Smooth muscle cell of the brain vasculature (primary cell): ENCODE measurements around the gene TRAM1L1.

Experiments
- DNase-seq: peaks from one replicate; pipeline ENCODE4 v3.0.0-alpha.2; 2012; ENCODE audit warnings: low read depth, low spot score

The TRAM1L1 gene

DNA sequence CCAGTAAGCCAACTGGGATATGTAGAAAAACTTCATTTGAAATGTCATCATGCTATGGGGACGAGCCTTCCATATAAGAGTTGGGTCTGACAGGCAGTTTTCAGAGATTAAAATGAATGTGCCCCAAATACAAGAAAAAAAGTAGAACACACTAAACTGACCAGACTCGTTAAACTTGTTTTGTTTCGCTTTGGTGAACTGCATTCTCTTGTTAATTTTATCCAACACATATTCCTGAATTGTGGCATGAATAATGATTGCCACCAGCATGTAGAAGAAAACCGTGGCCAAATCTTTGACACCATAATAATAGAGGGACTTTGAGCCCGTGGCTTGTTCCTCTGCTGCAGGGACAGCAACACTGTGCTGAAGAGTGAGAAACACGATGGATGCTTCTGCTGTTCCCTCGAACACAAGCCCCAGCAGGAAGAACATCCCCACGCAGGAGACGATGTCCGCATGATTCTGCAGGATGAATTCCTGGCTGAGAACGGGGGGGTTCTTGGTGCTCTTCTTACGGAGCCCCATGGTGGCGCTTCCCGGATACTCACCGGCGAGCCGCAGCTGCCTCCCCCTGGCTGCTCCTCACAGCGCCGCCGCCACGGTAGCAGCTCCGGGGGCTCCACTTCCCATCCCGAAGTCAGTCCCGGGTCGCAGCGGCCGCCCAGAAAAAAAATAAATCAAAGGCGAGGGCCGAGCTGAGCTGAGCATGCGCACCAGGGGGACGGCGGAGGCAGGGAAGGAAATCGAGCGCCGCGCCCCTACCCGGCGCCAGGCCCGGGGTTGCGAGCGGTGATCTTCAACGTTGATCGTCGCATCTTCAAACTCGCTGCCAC lies at the start of gene TRAM1L1:
Gene TRAM1L1 (minus strand): TSS at position 711 of the 836 bp plus-strand sequence. CDS start 183 bp downstream, at position 528.
- DNase-seq, result peak; percentile 36

- peak; percentile 50 for DNase-seq
These were observed 49.0 kb upstream of the TRAM1L1 start for GRCh38 chr4:117134386-117134785.

- no peak for DNase-seq
These were observed 11.5 kb upstream of the TRAM1L1 start for GRCh38 chr4:117096886-117097285.

DNA sequence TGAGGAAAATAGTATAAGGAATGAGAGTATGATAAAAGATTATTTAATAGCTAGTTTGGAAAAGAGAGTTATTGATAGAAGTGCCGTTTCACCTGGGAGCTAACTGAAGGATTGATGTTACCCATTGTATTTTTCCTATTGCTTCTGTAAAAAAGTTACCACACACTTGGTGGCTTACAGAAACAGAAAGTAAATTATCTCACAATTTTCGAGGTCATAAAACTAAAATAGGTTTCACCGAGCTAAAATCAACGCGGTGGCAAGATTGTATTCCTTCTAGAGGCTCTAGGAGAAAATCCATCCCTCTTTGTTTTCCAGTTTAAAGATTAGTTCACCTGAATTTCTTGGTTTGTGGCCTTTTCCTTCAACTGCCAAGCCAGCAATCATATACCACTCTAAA lies 11.1 kb upstream of the TRAM1L1 start:
- DNase-seq, result no peak

- peak; percentile 35 for DNase-seq
These were observed 8.2 kb upstream of the TRAM1L1 start for GRCh38 chr4:117093571-117093970.

DNA sequence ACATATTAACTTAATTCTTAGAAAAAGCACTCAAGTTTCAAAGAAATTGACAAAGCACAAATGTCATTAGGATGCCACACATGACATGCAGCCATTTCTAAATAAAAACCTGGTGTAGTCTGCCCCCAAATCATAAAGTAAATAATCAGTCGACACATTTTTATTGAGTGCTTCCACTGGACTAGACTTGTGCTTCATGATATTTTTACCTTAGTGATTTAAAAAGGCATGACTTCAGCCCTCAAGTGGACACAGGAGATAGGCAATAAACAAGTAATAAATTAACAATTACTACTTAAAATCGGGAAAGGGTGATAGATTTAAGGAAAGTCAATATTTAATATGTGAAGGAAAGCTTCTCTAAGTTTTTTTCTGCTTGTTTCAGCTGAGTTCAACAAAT lies 7.6 kb downstream of the TRAM1L1 start:
- no peak for DNase-seq

DNA sequence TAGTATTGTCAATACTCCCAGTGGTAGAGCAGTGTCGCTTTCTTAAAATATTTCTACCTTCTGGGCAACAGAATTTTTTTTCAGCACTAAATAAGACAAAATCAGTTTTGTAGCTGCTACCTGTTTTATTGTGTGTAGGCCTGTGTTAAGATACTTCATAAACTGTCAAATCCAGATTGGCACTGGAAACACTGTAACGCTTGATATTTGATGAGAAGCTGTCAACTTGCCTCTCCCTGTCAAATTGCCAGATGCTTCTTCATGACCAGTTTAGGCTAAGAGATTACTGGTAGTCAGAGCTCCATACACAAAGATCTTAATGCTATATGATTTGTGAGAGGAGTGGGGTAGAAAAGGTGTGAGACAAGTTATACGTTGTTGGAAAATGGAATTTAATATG lies 17.3 kb downstream of the TRAM1L1 start:
- no peak for DNase-seq

DNA sequence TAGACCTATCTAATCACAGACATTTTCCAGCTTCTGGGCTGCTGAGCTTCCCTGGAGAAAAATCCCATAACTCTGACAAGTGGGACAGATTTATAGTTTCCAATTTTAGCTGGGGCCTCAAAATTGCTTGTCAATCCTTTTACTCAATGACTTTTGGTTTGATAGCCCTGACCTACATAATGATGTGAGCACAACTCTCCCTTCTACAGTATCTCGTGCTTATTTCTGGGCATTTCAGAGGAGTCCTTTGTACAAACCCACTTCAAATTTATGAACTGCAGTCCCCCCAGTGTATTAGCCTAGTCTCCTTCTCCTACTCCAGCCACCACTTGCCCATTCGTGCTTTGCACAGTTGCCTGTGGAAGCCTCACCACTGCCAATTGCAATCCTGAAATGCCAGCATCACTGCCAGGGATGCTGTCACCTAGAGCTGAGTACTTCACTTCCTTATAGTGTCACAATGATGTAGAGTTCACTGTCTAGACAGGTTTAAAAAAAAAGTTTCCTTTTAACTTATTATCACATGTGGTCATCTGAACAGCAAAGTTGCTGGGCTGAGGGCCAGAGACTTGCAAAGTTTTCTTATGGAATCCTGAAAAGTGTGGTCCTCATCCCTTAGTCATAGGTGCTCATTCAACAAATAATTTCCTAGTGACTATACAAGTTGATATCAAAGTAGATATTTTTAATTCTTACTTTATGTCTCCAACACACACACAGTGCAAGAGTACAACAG lies 21.2 kb downstream of the TRAM1L1 start:
- DNase-seq, result no peak

GRCh38 chr4:117042962-117043361 lies 42.4 kb downstream of the TRAM1L1 start:
- no peak for DNase-seq
